GM21723 (cell line): ENCODE measurements around the gene HMG20B.

Experiments
- ATAC-seq: cut with Tn5 transposase; IDR thresholded peaks from one replicate; pipeline ENCODE4 v1.9.1; 2021; ENCODE audit warnings: mild to moderate bottlenecking, moderate library complexity; ENCODE audit not compliant: unreplicated experiment

The HMG20B gene

DNA sequence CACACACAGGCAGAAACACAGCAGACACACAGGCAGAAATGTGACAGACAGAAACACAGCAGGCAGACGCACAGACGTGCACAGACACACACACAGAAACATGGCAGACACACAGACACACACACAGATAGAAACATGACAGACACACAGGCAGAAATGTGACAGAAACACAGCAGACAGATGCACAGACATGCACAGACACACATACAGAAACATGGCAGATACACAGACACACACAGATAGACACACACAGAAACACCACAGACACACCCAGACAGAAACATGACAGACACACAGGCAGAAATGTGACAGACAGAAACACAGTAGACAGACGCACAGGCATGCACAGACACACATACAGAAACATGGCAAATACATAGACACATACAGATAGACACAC is 32.6 kb downstream of the HMG20B start:
- no peak for ATAC-seq

DNA sequence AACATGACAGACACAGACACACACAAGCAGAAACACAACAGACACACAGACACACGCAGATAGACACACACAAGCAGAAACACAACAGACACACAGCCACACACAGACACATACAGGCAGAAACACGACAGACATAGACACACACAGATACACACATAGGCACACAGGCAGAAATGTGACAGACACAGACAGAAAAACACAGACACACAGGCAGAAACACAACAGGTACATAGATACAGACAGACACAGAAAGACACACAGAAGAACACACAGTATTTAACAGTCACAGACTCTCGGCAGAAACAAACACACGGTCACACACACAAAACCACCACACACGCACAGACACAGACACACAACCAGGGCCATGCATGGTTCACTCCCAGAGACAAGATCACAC is 33.0 kb downstream of the HMG20B start:
- ATAC-seq: no peak

GRCh38 chr19:3606174-3606689 is 33.5 kb downstream of the HMG20B start:
- ATAC-seq: no peak

- no peak for ATAC-seq
Observed at GRCh38 chr19:3606690-3607289, 34.0 kb downstream of the HMG20B start, which contains the start of gene TBXA2R. Gene TBXA2R (minus strand): TSS chr19:3606875. CDS start chr19:3600634, 6,241 bp downstream.

GRCh38 chr19:3607303-3608078 is 34.7 kb downstream of the HMG20B start:
- ATAC-seq: no peak

DNA sequence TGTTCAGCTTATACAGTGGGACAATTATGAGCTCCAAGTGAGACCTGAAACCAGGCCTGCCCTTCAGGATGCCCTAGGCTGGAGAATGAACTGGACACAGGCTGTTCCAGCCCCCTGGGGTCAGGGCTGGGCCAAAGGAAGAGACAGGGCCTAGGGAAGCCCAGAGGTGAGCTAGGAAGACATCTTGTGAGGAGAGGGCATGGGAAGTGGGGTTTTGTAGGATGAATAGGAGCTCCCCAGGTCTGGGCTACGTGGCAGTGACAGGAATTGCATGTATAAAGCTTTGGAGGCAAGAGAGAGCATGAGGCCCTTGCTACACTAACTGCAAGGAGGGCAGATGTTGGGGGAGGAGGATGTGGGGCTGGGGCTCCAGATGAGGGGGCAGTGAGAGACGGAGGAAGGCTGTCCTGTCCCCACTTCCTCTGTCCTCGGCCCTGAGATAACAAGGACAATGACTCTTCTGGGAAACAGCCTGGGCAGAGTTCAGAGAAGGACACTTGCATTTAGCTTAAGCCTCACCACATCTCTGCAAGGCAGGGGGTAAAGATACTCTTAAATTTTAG is 35.4 kb downstream of the HMG20B start:
- ATAC-seq: no peak

- no peak for ATAC-seq
Observed at GRCh38 chr19:3608750-3609322, 36.1 kb downstream of the HMG20B start.

DNA sequence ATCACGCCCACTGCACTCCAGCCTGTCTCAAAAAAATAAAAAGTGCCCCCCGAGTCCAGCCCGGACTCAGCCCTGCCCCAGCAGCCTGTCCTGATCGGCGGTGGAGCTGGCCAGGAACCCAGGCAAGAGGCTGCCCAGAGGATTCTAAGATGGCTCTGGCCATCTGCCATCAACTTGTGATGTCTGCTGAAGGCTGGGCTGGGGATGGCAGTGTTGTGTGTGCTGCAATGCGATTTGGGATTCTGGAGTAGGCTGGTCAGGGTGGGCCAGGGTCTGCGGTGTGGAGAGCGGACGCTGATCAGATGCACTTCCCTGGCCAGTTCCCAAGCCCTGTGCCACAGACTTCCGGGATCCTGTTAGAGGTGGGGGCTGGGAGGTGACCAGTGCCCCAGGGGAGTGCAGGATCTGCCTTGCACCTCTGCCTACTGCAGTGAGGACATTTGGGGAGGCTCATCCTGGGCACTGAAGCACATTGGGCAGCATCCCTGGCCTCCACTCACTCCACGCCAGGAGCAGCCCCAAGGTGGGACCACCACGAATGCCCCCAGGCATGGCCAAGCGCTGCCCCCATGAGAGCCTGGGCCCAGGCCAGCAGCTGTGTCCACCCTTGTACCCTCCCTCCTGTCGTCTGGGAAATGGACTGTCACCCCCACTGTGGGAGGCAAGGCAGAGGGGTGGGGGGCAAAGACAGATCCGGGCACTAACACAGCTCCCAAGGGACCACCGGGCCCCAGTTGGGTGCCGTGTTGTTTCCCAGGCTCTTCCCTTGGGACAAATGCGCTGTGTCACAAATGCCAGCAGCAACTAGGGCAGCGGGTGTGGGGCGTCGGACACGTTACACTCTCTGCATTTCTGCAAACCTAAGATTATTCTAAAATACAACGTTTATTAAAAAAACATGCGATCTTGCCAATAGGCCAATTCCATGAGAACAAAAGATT is 37.3 kb downstream of the HMG20B start:
- ATAC-seq: no peak

- no peak for ATAC-seq
Observed at GRCh38 chr19:3610745-3611717, 38.3 kb downstream of the HMG20B start.

DNA sequence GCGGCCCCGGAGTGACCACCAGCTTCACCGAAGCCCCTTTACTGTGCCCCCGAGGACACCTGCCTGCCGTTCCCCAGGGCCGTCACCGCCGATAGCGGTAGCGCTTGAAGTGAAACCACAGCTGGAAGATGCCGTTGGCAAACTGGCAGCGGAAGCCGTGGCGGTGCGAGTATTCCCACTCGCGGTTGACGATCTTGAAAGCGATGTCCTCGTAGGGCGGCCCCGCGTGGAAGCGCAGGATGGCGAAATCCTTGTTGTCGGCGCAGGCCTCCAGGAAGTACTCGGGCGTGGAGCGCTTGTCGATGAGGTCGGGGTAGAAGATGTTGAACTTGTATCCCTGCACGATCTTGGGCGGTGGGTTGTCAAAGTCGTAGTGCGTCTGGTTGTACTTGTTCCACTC is 39.1 kb downstream of the HMG20B start:
- ATAC-seq: no peak

DNA sequence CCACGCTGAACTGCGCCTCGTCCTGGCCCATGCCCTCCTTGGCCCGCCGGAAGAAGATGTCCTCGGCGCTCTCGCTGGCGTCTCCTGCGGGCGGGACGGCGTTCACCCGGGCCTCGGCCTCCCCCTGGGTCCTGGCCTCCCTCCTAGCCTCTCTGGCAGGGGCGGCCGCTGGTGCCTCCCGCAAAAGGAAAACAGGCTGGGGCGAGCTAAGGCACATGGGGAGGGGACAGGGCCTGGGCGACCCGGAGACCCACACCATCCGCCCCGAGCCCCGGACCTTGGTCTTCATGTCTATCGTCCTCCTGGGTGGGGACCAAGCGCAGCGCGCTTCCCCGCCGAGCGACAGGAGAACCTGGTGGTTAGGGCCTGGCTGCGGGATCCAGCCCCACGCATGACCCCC is 39.6 kb downstream of the HMG20B start:
- no peak for ATAC-seq

GRCh38 chr19:3612901-3613741 is 40.4 kb downstream of the HMG20B start:
- no peak for ATAC-seq

GRCh38 chr19:3613818-3614661 is 41.3 kb downstream of the HMG20B start:
- no peak for ATAC-seq

GRCh38 chr19:3614858-3615505 is 42.2 kb downstream of the HMG20B start:
- no peak for ATAC-seq

GRCh38 chr19:3615524-3616135 is 42.9 kb downstream of the HMG20B start:
- ATAC-seq: no peak

- ATAC-seq: no peak
Observed at GRCh38 chr19:3617463-3617862, 44.7 kb downstream of the HMG20B start.
